Gastroesophageal sphincter (tissue), 4 donors: ENCODE results near the gene PTPRD. TPM values are rescaled to one million over a fixed set of nuclear protein-coding genes. Genes with fewer than 3 reads are reported as not detected.

Experiments
- ATAC-seq: fragments of 150-250 bp; one replicate; pipeline ENCODE4 v1.9.1; 2016; ENCODE audit warnings: mild to moderate bottlenecking, moderate library complexity
- H3K27ac ChIP-seq, 4 donors: fragments of 200-600 bp; sonication (generic) in 3 of 4; 1 replicate in 3 of 4; 2 replicates in 1 of 4; pipeline ENCODE4 v1.5.1; 2016 to 2019
- H3K27me3 ChIP-seq: fragments of 200-600 bp; sonication (generic); one replicate; pipeline ENCODE4 v1.5.1; 2019
- H3K36me3 ChIP-seq, 2 donors: fragments of 200-600 bp; sonication (generic); one replicate each; pipeline ENCODE4 v1.5.1; 2019; ENCODE audit warnings: control low read depth in 1 of 2
- H3K4me1 ChIP-seq, 3 donors: fragments of 200-600 bp; sonication (generic); 1 replicate in 2 of 3; 2 replicates in 1 of 3; pipeline ENCODE4 v1.5.1; 2016 to 2019; ENCODE audit warnings: control low read depth in 2 of 3
- H3K4me3 ChIP-seq, 2 donors: fragments of 200-600 bp; sonication (generic); one replicate each; pipeline ENCODE4 v1.5.1; 2019; ENCODE audit warnings: mild to moderate bottlenecking in 1 of 2, moderate library complexity in 1 of 2
- H3K9me3 ChIP-seq, 3 donors: fragments of 200-600 bp; sonication (generic); one replicate each; pipeline ENCODE4 v1.5.1; 2017 to 2019; ENCODE audit warnings: control low read depth in 2 of 3
- EP300 ChIP-seq: sonication (generic); formaldehyde crosslinking; IDR thresholded peaks from one replicate; pipeline ENCODE4 v1.6.1; 2017; ENCODE audit warnings: antibody characterized with exemption, mild to moderate bottlenecking
- POLR2A ChIP-seq, 2 donors: fragments of 450-650 bp; IDR thresholded peaks; one replicate each; pipeline ENCODE4 v1.6.1; 2017; ENCODE audit warnings: antibody characterized with exemption in 2 of 2, mild to moderate bottlenecking in 2 of 2, moderate library complexity in 1 of 2
- POLR2AphosphoS5 ChIP-seq: sonication (generic); formaldehyde crosslinking; IDR thresholded peaks from one replicate; pipeline ENCODE4 v1.6.1; 2017; ENCODE audit warnings: antibody characterized with exemption
- WGBS, 2 donors: methylation state at CpG; one replicate each; pipeline ENCODE4 v1.1.5; 2018; ENCODE audit warnings: low coverage in 1 of 2; 5-methylcytosine and 5-hydroxymethylcytosine counted together
- total RNA-seq, 4 donors: library from RNA; depleted of rRNA; stranded (reverse); fragments of >200 nt; gene quantifications; one replicate each; pipeline ENCODE4 v1.1.0, GENCODE V29; 2016
- TF ChIP-seq, protein P1 (sequence below), 4 experiments: fragments of 200-600 bp in 2 of 4; fragments of 450-650 bp in 2 of 4; sonication (generic) in 1 of 4; IDR thresholded peaks; one replicate each; pipeline ENCODE4 v1.5.1; 2017 to 2019; ENCODE audit warnings: antibody characterized with exemption in 4 of 4, mild to moderate bottlenecking in 2 of 4, moderate library complexity in 2 of 4

Gene PTPRD
- total RNA-seq, 4 donors from 2014 or later = 3.5 to 53.9 (median 15.8) TPM

DNA sequence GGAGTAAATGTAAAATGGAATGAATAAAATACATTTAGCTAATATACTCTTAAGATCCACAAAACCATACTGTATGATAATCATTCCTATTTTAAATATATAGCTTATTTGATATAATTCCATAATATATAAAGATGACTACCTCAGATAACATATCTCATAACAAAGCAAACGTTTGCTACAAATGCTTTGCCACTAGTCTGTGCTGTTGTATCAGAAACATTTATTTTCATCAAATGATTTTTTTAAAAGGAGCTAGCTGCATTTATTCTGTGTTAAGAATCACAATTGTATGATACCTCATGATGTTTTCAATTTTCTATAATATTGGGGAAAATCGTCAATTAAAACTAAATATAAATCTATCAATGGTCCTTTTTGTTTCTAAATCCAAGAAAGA is 567.2 kb downstream of the PTPRD start:
- WGBS, 2 donors = 1 to 20% methylated on average over 2 of the region's 2 CpGs
- Histone ChIP-seq H3K4me3 (no peak overlapping the region), H3K9me3 (no peaks in the 10 kb centered on the region), H3K27me3 (no peaks in the 10 kb centered on the region), H3K27ac (no peak overlapping the region), H3K36me3 (no peaks in the 10 kb centered on the region), H3K4me1 (no peaks in the 10 kb centered on the region)
- TF ChIP-seq POLR2AphosphoS5 = no peak
- TF ChIP-seq, protein P1, sequence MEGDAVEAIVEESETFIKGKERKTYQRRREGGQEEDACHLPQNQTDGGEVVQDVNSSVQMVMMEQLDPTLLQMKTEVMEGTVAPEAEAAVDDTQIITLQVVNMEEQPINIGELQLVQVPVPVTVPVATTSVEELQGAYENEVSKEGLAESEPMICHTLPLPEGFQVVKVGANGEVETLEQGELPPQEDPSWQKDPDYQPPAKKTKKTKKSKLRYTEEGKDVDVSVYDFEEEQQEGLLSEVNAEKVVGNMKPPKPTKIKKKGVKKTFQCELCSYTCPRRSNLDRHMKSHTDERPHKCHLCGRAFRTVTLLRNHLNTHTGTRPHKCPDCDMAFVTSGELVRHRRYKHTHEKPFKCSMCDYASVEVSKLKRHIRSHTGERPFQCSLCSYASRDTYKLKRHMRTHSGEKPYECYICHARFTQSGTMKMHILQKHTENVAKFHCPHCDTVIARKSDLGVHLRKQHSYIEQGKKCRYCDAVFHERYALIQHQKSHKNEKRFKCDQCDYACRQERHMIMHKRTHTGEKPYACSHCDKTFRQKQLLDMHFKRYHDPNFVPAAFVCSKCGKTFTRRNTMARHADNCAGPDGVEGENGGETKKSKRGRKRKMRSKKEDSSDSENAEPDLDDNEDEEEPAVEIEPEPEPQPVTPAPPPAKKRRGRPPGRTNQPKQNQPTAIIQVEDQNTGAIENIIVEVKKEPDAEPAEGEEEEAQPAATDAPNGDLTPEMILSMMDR (IDR thresholded peaks at IDR 0.05) = peak in 2 of 4 experiments; percentile 8 to 37
- ATAC-seq = no peak

DNA sequence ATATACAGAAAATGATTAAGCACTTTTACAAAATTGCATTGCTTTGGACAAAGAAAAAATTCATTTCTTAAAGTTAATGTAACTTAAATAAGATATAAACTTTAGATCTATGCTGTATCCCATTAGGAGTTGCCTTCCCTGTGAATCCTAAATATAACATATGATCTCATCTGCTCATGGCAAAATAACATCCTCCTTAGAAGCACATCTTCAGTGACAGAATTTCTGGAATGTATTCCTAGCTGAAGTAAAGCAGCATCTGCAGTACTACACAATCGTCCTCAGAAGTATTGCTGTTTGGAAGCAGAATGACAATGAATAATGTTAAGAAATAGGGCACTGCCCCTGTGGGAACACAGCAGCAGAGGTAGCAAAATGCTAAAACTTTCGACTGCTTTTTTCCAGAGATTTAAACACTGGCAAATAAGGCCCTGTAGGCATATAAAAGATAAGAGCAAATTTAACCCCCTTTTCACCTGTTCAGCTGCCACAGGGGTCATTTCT is 571.0 kb downstream of the PTPRD start:
- ATAC-seq = no peak
- Histone ChIP-seq H3K27me3 (no peaks in the 10 kb centered on the region), H3K9me3 (no peaks in the 10 kb centered on the region), H3K36me3 (no peaks in the 10 kb centered on the region), H3K4me3 (no peak overlapping the region), H3K4me1 (no peaks in the 10 kb centered on the region), H3K27ac (no peak overlapping the region)
- WGBS, 2 donors = 12 to 16% methylated on average over 2 of the region's 2 CpGs
- TF ChIP-seq POLR2AphosphoS5 (no peak), POLR2A (IDR thresholded peaks at IDR 0.05) (no peak), EP300 (no peak)
- TF ChIP-seq, protein P1 (IDR thresholded peaks at IDR 0.05) = no peak

DNA sequence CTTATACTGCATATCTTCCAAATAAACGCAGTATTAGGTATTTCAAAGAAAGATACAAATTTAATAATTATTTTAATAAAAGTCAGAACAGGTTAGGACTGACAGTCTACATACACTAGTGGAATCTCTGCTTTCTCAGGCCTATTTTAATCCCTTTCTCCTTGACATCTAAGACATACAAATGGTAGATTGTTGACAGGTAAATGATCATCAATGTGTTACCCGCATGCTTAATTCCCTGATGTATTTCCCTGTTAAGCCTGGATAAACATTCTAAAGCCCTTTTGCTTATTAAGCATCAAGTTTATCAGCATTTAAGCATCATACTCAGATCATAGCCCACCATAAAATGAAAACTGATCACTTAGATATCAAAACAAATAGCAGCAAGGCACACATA is 576.7 kb downstream of the PTPRD start:
- ATAC-seq = no peak
- no peaks in the 10 kb centered on the region for H3K36me3 ChIP-seq
- no peaks in the 10 kb centered on the region for H3K27me3 ChIP-seq
- H3K9me3 ChIP-seq = no peaks in the 10 kb centered on the region
- TF ChIP-seq POLR2AphosphoS5 = no peak
- no peak for TF ChIP-seq EP300
- TF ChIP-seq, protein P1 (IDR thresholded peaks at IDR 0.05) = no peak
- TF ChIP-seq POLR2A (IDR thresholded peaks at IDR 0.05) = no peak
- 83 to 100% methylated on average over 2 of the region's 2 CpGs for WGBS, 2 donors
- no peaks in the 10 kb centered on the region for H3K4me1 ChIP-seq
- H3K27ac ChIP-seq = no peak overlapping the region
- no peak overlapping the region for H3K4me3 ChIP-seq

DNA sequence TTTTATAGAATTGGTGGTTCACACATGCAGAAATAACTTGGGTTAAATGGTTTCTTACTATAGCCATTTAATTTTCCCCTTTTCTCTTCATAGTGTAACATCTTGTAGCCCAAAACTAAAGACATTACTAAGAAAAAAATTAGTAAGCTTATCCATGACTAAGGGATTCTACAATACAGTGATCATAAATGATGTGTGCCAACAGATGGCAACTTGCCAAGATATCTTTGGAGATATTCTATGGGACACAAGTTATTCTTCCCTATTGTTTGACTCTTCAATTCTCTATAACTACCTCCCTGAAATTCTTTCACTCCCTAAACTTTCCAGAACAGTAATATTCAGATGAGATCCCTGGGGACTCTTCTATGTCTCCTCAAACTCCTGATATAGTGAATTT is 580.6 kb downstream of the PTPRD start:
- H3K4me3 ChIP-seq = no peak overlapping the region
- H3K27ac ChIP-seq = no peak overlapping the region
- no peaks in the 10 kb centered on the region for H3K4me1 ChIP-seq
- TF ChIP-seq, protein P1 (IDR thresholded peaks at IDR 0.05) = no peak
- TF ChIP-seq POLR2AphosphoS5 = no peak
- TF ChIP-seq EP300 = no peak
- TF ChIP-seq POLR2A (IDR thresholded peaks at IDR 0.05) = no peak
- H3K36me3 ChIP-seq = no peaks in the 10 kb centered on the region
- H3K27me3 ChIP-seq = no peaks in the 10 kb centered on the region
- peaks cover 0 to 8% (median 0%) of the 10 kb centered on the region in 3 donors for H3K9me3 ChIP-seq
- no peak for ATAC-seq

DNA sequence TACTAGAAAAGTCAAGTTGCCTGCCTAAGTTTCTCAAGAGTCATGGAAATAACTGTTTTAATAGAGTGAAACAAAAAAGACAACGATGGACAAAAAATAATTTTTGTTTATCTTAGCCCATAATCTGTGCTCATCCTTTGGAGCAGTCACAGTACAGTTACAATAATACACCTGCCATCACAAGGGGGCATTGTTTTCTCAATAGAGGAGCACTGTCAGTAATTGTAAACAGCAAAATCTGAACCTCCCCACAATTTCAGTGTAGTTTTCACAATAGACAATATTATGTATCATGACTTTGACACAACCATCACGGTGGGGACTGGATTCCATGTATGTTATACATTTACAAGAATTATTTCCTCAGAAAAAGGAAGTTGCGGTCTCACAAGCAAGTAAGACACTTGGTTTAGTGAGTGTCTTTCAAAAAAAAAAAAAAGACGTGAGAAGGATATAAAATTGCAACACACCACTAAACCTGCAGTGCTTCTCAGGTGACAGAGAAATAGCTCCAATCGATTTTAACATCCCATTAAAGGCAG is 586.3 kb downstream of the PTPRD start:
- Histone ChIP-seq H3K36me3 (no peaks in the 10 kb centered on the region), H3K27ac (no peak overlapping the region), H3K9me3 (peaks cover 0 to 8% (median 0%) of the 10 kb centered on the region in 3 donors), H3K4me3 (no peak overlapping the region), H3K27me3 (no peaks in the 10 kb centered on the region), H3K4me1 (no peaks in the 10 kb centered on the region)
- TF ChIP-seq POLR2AphosphoS5 (no peak), POLR2A (IDR thresholded peaks at IDR 0.05) (no peak), EP300 (no peak)
- TF ChIP-seq, protein P1 (IDR thresholded peaks at IDR 0.05) = no peak
- WGBS, 2 donors = 64 to 71% methylated on average over 3 to 5 of the region's 5 CpGs
- no peak for ATAC-seq
